HG03095 (cell line): ENCODE results near the gene ASF1B.

Experiments used
- ATAC-seq: cut with Tn5 transposase; IDR thresholded peaks from one replicate; pipeline ENCODE4 v1.9.1; 2021; ENCODE audit warnings: moderate library complexity; ENCODE audit not compliant: unreplicated experiment

The ASF1B gene

GRCh38 chr19:14089662-14090508 is 46.5 kb downstream of the ASF1B start:
- ATAC-seq, result no peak

GRCh38 chr19:14089412-14089661 is 47.1 kb downstream of the ASF1B start:
- ATAC-seq, result no peak

- ATAC-seq, result no peak
These were observed 47.6 kb downstream of the ASF1B start for GRCh38 chr19:14088634-14089411.

GRCh38 chr19:14086098-14086497 is 50.3 kb downstream of the ASF1B start:
- ATAC-seq, result no peak

- no peak for ATAC-seq
These were observed 50.9 kb downstream of the ASF1B start, which contains the start of gene C19orf67 for GRCh38 chr19:14085309-14085995. TSS of gene C19orf67 (minus strand) at chr19:14085783. CDS start at chr19:14085627, 156 bp downstream.

- ATAC-seq, result no peak
These were observed 53.8 kb downstream of the ASF1B start for GRCh38 chr19:14082675-14082960.

- ATAC-seq, result no peak
These were observed 54.4 kb downstream of the ASF1B start for GRCh38 chr19:14081797-14082674.

- ATAC-seq, result peak; percentile 64
These were observed 55.2 kb downstream of the ASF1B start for GRCh38 chr19:14080887-14081796.

- no peak for ATAC-seq
These were observed 58.0 kb downstream of the ASF1B start for GRCh38 chr19:14078411-14078810.

- no peak for ATAC-seq
These were observed 62.2 kb downstream of the ASF1B start for GRCh38 chr19:14073925-14074838.

GRCh38 chr19:14073261-14073924 is 63.0 kb downstream of the ASF1B start:
- ATAC-seq, result no peak

- ATAC-seq, result no peak
These were observed 63.7 kb downstream of the ASF1B start, which contains the start of gene MISP3 for GRCh38 chr19:14072535-14073260. TSS of gene MISP3 (plus strand) at chr19:14072786. CDS start at chr19:14073310, 524 bp downstream.

GRCh38 chr19:14070268-14071050 is 65.9 kb downstream of the ASF1B start:
- no peak for ATAC-seq
